ENCODE data around the gene NR3C1. TPM values are rescaled to one million over a fixed set of nuclear protein-coding genes. Genes with fewer than 3 reads are reported as not detected.

Gene NR3C1
- total RNA-seq, 2 donors from 2014 or later = 9.5 to 20.5 TPM

- Histone ChIP-seq H3K4me1 (ENCODE audit: control insufficient read depth, insufficient read depth, low read length) (peaks cover 2% of the 10 kb centered on the region), H3K27me3 (ENCODE audit: control insufficient read depth, insufficient read depth, low read length, poor library complexity, severe bottlenecking) (no peaks in the 10 kb centered on the region), H3K9ac (ENCODE audit: extremely low read depth, low read length, poor library complexity, severe bottlenecking) (no peak overlapping the region), H3K9me3 (ENCODE audit: control insufficient read depth, low read length) (no peaks in the 10 kb centered on the region), H3K4me3 (ENCODE audit: low read length) (no peak overlapping the region), H3K36me3 (ENCODE audit: control insufficient read depth, insufficient read depth, low read length) (no peaks in the 10 kb centered on the region), H3K27ac (ENCODE audit: low read depth, low read length) (no peak overlapping the region)
- H3K4me3 Mint-ChIP-seq = no peak overlapping the region
- H3K27ac Mint-ChIP-seq = no peak overlapping the region
- no peaks in the 10 kb centered on the region for H3K36me3 Mint-ChIP-seq (ENCODE audit: low read depth)
- H3K27me3 Mint-ChIP-seq (ENCODE audit: insufficient read depth) = peaks cover 3% of the 10 kb centered on the region
- 87% methylated on average over 2 of the region's 2 CpGs; no CpG with 5 or more reads in 1 of the 2 experiments for WGBS, 2 experiments (ENCODE audit: insufficient coverage in 1 of 2, insufficient read length in 1 of 2)
- DNase-seq = no peak
- peaks cover 14% of the 10 kb centered on the region for H3K4me1 Mint-ChIP-seq
- TF ChIP-seq, protein P1, sequence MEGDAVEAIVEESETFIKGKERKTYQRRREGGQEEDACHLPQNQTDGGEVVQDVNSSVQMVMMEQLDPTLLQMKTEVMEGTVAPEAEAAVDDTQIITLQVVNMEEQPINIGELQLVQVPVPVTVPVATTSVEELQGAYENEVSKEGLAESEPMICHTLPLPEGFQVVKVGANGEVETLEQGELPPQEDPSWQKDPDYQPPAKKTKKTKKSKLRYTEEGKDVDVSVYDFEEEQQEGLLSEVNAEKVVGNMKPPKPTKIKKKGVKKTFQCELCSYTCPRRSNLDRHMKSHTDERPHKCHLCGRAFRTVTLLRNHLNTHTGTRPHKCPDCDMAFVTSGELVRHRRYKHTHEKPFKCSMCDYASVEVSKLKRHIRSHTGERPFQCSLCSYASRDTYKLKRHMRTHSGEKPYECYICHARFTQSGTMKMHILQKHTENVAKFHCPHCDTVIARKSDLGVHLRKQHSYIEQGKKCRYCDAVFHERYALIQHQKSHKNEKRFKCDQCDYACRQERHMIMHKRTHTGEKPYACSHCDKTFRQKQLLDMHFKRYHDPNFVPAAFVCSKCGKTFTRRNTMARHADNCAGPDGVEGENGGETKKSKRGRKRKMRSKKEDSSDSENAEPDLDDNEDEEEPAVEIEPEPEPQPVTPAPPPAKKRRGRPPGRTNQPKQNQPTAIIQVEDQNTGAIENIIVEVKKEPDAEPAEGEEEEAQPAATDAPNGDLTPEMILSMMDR (conservative IDR thresholded peaks at IDR 0.05) = no peak
- H3K9me3 Mint-ChIP-seq = no peaks in the 10 kb centered on the region
Observed at GRCh38 chr5:143236682-143237081, 166.8 kb downstream of the NR3C1 start.

- no peaks in the 10 kb centered on the region for H3K36me3 ChIP-seq (ENCODE audit: control insufficient read depth, insufficient read depth, low read length)
- Mint-ChIP-seq H3K4me1 (peaks cover 15% of the 10 kb centered on the region), H3K36me3 (ENCODE audit: low read depth) (no peaks in the 10 kb centered on the region), H3K4me3 (no peak overlapping the region), H3K27me3 (ENCODE audit: insufficient read depth) (peaks cover 3% of the 10 kb centered on the region), H3K9me3 (no peaks in the 10 kb centered on the region), H3K27ac (no peak overlapping the region)
- peaks cover 2% of the 10 kb centered on the region for H3K4me1 ChIP-seq (ENCODE audit: control insufficient read depth, insufficient read depth, low read length)
- no peak overlapping the region for H3K4me3 ChIP-seq (ENCODE audit: low read length)
- TF ChIP-seq, protein P1 (conservative IDR thresholded peaks at IDR 0.05) = no peak
- no peak overlapping the region for H3K27ac ChIP-seq (ENCODE audit: low read depth, low read length)
- no peak overlapping the region for H3K9ac ChIP-seq (ENCODE audit: extremely low read depth, low read length, poor library complexity, severe bottlenecking)
- no peaks in the 10 kb centered on the region for H3K27me3 ChIP-seq (ENCODE audit: control insufficient read depth, insufficient read depth, low read length, poor library complexity, severe bottlenecking)
- DNase-seq = no peak
- no peaks in the 10 kb centered on the region for H3K9me3 ChIP-seq (ENCODE audit: control insufficient read depth, low read length)
- WGBS, 2 experiments (ENCODE audit: insufficient coverage in 1 of 2, insufficient read length in 1 of 2) = 91% methylated on average over 3 of the region's 3 CpGs; no CpG with 5 or more reads in 1 of the 2 experiments
Observed at GRCh38 chr5:143235423-143235822, 168.1 kb downstream of the NR3C1 start.

GRCh38 chr5:143234162-143234842, 169.2 kb downstream of the NR3C1 start:
- H3K9ac ChIP-seq (ENCODE audit: extremely low read depth, low read length, poor library complexity, severe bottlenecking) = no peak overlapping the region
- no peak overlapping the region for H3K27ac ChIP-seq (ENCODE audit: low read depth, low read length)
- no peak for DNase-seq
- Mint-ChIP-seq H3K4me1 (peaks cover 16% of the 10 kb centered on the region), H3K27me3 (ENCODE audit: insufficient read depth) (peaks cover 3% of the 10 kb centered on the region), H3K36me3 (ENCODE audit: low read depth) (no peaks in the 10 kb centered on the region), H3K27ac (no peak overlapping the region), H3K4me3 (no peak overlapping the region), H3K9me3 (no peaks in the 10 kb centered on the region)
- 82 to 92% methylated on average over 7 to 9 of the region's 9 CpGs for WGBS, 2 experiments (ENCODE audit: insufficient coverage in 1 of 2, insufficient read length in 1 of 2)
- no peaks in the 10 kb centered on the region for H3K9me3 ChIP-seq (ENCODE audit: control insufficient read depth, low read length)
- no peaks in the 10 kb centered on the region for H3K27me3 ChIP-seq (ENCODE audit: control insufficient read depth, insufficient read depth, low read length, poor library complexity, severe bottlenecking)
- H3K4me3 ChIP-seq (ENCODE audit: low read length) = no peak overlapping the region
- no peaks in the 10 kb centered on the region for H3K4me1 ChIP-seq (ENCODE audit: control insufficient read depth, insufficient read depth, low read length)
- TF ChIP-seq, protein P1 (conservative IDR thresholded peaks at IDR 0.05) = no peak
- no peaks in the 10 kb centered on the region for H3K36me3 ChIP-seq (ENCODE audit: control insufficient read depth, insufficient read depth, low read length)

All from endodermal cell (in vitro differentiated cells).